Skeletal muscle cell (primary cell): Measurements from ENCODE around the gene CMTM4.
"Not testable (repeated sequence)": the region's sequence is repeated elsewhere in the genome, so short reads cannot be mapped to it uniquely, and the experiment has no call there.

Experiments used
- DNase-seq: peaks from one replicate; pipeline ENCODE4 v3.0.0-alpha.2; 2010; ENCODE audit warnings: low read depth
- H3K4me3 ChIP-seq: 2 replicates; pipeline ENCODE4 v1.5.1; 2011; ENCODE audit warnings: low read depth, mild to moderate bottlenecking, control low read depth, low read length, moderate library complexity

The CMTM4 gene

GRCh38 chr16:66580605-66581209 lies 115.8 kb downstream of the CMTM4 start:
- no peak overlapping the region for H3K4me3 ChIP-seq
- DNase-seq: peak; percentile 72

- H3K4me3 ChIP-seq: no peak within 1 kb of the TSS
- DNase-seq: no peak
These were observed 117.7 kb downstream of the CMTM4 start, which contains the start of gene CMTM2 for GRCh38 chr16:66578651-66579531. Gene CMTM2, plus strand, starts transcription at chr16:66579463. Its CDS starts 145 bp downstream, at chr16:66579608.

GRCh38 chr16:66576296-66576695 lies 120.2 kb downstream of the CMTM4 start:
- H3K4me3 ChIP-seq: no peak overlapping the region
- no peak for DNase-seq

- no peak overlapping the region for H3K4me3 ChIP-seq
- DNase-seq: no peak
These were observed 121.5 kb downstream of the CMTM4 start for GRCh38 chr16:66575060-66575459.

- no peak overlapping the region for H3K4me3 ChIP-seq
- DNase-seq: no peak
These were observed 122.0 kb downstream of the CMTM4 start for GRCh38 chr16:66574531-66574930.

- no peak overlapping the region for H3K4me3 ChIP-seq
- DNase-seq: no peak
These were observed 122.5 kb downstream of the CMTM4 start for GRCh38 chr16:66574081-66574480.

- no peak for DNase-seq
- no peak overlapping the region for H3K4me3 ChIP-seq
These were observed 124.2 kb downstream of the CMTM4 start for GRCh38 chr16:66572356-66572755.

- no peak overlapping the region for H3K4me3 ChIP-seq
- DNase-seq: peak; percentile 60
These were observed 126.6 kb downstream of the CMTM4 start for GRCh38 chr16:66569827-66570405.

- H3K4me3 ChIP-seq: no peak overlapping the region
- peak; percentile 33 for DNase-seq
These were observed 127.4 kb downstream of the CMTM4 start for GRCh38 chr16:66569131-66569530.

GRCh38 chr16:66568355-66568754 lies 128.2 kb downstream of the CMTM4 start:
- no peak for DNase-seq

GRCh38 chr16:66567270-66567669 lies 129.3 kb downstream of the CMTM4 start:
- not testable (repeated sequence) for H3K4me3 ChIP-seq

More at GRCh38 chr16:66568355-66568754, 128.2 kb downstream of the CMTM4 start:
- H3K4me3 ChIP-seq: no peak overlapping the region

GRCh38 chr16:66566051-66566901 lies 130.3 kb downstream of the CMTM4 start, which contains the start of gene CMTM1:
Gene CMTM1, plus strand, starts transcription at chr16:66566439. Its CDS starts 75 bp downstream, at chr16:66566514.
- no peak for DNase-seq
- no peak within 1 kb of the TSS for H3K4me3 ChIP-seq

More at GRCh38 chr16:66567270-66567669, 129.3 kb downstream of the CMTM4 start:
- not testable (repeated sequence) for DNase-seq
